Mesothelial cell of epicardium (in vitro differentiated cells): ENCODE measurements around the gene HSPA8. TPM values are rescaled to one million over a fixed set of nuclear protein-coding genes. Genes with fewer than 3 reads are reported as not detected.
"Not testable (repeated sequence)": the region's sequence is repeated elsewhere in the genome, so short reads cannot be mapped to it uniquely, and the experiment has no call there.

Experiments used
- DNase-seq, 2 experiments: peaks; one replicate each; pipeline ENCODE4 v3.0.0; 2021; ENCODE audit warnings: low spot score in 2 of 2; ENCODE audit not compliant: unreplicated experiment in 2 of 2
- H3K27ac Mint-ChIP-seq: 2 replicates; pipeline ENCODE4 v1.8.0; 2021; ENCODE audit warnings: mixed read lengths
- H3K27me3 Mint-ChIP-seq: 2 replicates; pipeline ENCODE4 v1.8.0; 2021; ENCODE audit warnings: low read depth, mixed read lengths
- H3K36me3 Mint-ChIP-seq: 2 replicates; pipeline ENCODE4 v1.8.0; 2021; ENCODE audit warnings: mixed read lengths
- H3K4me1 Mint-ChIP-seq: 2 replicates; pipeline ENCODE4 v1.8.0; 2021; ENCODE audit warnings: mixed read lengths
- H3K4me3 Mint-ChIP-seq: 2 replicates; pipeline ENCODE4 v1.8.0; 2021; ENCODE audit warnings: mild to moderate bottlenecking, moderate library complexity, mixed read lengths
- H3K9me3 Mint-ChIP-seq: 2 replicates; pipeline ENCODE4 v1.8.0; 2021; ENCODE audit warnings: mixed read lengths
- CTCF ChIP-seq: fragments of 200-600 bp; sonication (generic); IDR thresholded peaks from one replicate; pipeline ENCODE4 v1.5.0; 2021; ENCODE audit warnings: antibody characterized with exemption; ENCODE audit not compliant: unreplicated experiment
- total RNA-seq: library from RNA; stranded (reverse); gene quantifications from 3 replicates; pipeline ENCODE4 v1.2.1, GENCODE V29; 2021

HSPA8 gene
- total RNA-seq, 1 donor from 2014 or later = 714 TPM

- Mint-ChIP-seq H3K36me3 (no peaks in the 10 kb centered on the region), H3K27ac (no peak overlapping the region), H3K4me1 (peaks cover 19% of the 10 kb centered on the region), H3K27me3 (no peaks in the 10 kb centered on the region), H3K9me3 (no peaks in the 10 kb centered on the region), H3K4me3 (no peak overlapping the region)
- no peak for DNase-seq
- peak; percentile 46 for TF ChIP-seq CTCF
Measured at GRCh38 chr11:123103326-123103980, 41.5 kb upstream of the HSPA8 start.

- no peak overlapping the region for H3K4me3 Mint-ChIP-seq
- DNase-seq = no peak
- H3K4me1 Mint-ChIP-seq = peaks cover 13% of the 10 kb centered on the region
- no peaks in the 10 kb centered on the region for H3K9me3 Mint-ChIP-seq
- peak overlapping the region; percentile 85 for H3K27ac Mint-ChIP-seq
- H3K36me3 Mint-ChIP-seq = no peaks in the 10 kb centered on the region
- no peak for TF ChIP-seq CTCF
- H3K27me3 Mint-ChIP-seq = no peaks in the 10 kb centered on the region
Measured at GRCh38 chr11:123100379-123101085, 38.6 kb upstream of the HSPA8 start.

- Mint-ChIP-seq H3K27me3 (no peaks in the 10 kb centered on the region), H3K36me3 (no peaks in the 10 kb centered on the region), H3K4me3 (no peak overlapping the region), H3K27ac (no peak overlapping the region), H3K4me1 (peaks cover 13% of the 10 kb centered on the region), H3K9me3 (no peaks in the 10 kb centered on the region)
- DNase-seq = no peak
- TF ChIP-seq CTCF = no peak
Measured at GRCh38 chr11:123098990-123099389, 37.1 kb upstream of the HSPA8 start.

- peaks cover 10% of the 10 kb centered on the region for H3K4me1 Mint-ChIP-seq
- no peak overlapping the region for H3K4me3 Mint-ChIP-seq
- H3K9me3 Mint-ChIP-seq = no peaks in the 10 kb centered on the region
- TF ChIP-seq CTCF = no peak
- DNase-seq = no peak
- H3K27ac Mint-ChIP-seq = no peak overlapping the region
- H3K36me3 Mint-ChIP-seq = no peaks in the 10 kb centered on the region
- H3K27me3 Mint-ChIP-seq = no peaks in the 10 kb centered on the region
Measured at GRCh38 chr11:123093739-123094138, 31.8 kb upstream of the HSPA8 start.

GRCh38 chr11:123091506-123091905 lies 29.6 kb upstream of the HSPA8 start:
- DNase-seq = no peak
- Mint-ChIP-seq H3K27ac (peak overlapping the region; percentile 1), H3K4me1 (peaks cover 10% of the 10 kb centered on the region), H3K4me3 (no peak overlapping the region), H3K27me3 (no peaks in the 10 kb centered on the region), H3K9me3 (no peaks in the 10 kb centered on the region), H3K36me3 (no peaks in the 10 kb centered on the region)
- no peak for TF ChIP-seq CTCF

- H3K27me3 Mint-ChIP-seq, H3K36me3 Mint-ChIP-seq, DNase-seq, H3K27ac Mint-ChIP-seq, H3K9me3 Mint-ChIP-seq, H3K4me3 Mint-ChIP-seq: not testable (repeated sequence)
- H3K4me1 Mint-ChIP-seq = peaks cover 10% of the 10 kb centered on the region
Measured at GRCh38 chr11:123090168-123090567, 28.2 kb upstream of the HSPA8 start.

- H3K27ac Mint-ChIP-seq, H3K9me3 Mint-ChIP-seq, H3K36me3 Mint-ChIP-seq, H3K4me3 Mint-ChIP-seq, H3K27me3 Mint-ChIP-seq, DNase-seq: not testable (repeated sequence)
- H3K4me1 Mint-ChIP-seq = peaks cover 11% of the 10 kb centered on the region
Measured at GRCh38 chr11:123088896-123089295, 27.0 kb upstream of the HSPA8 start.

GRCh38 chr11:123087657-123088056 lies 25.7 kb upstream of the HSPA8 start:
- not testable (repeated sequence) for H3K9me3 Mint-ChIP-seq, H3K36me3 Mint-ChIP-seq, H3K4me3 Mint-ChIP-seq, H3K27ac Mint-ChIP-seq, DNase-seq, H3K27me3 Mint-ChIP-seq
- peaks cover 20% of the 10 kb centered on the region for H3K4me1 Mint-ChIP-seq
